BLaER1 treated with 17β-estradiol and CSF1 and Interleukin-3, amounts not matched to agents 10 nM and 100 nM (cell line): ENCODE measurements around the gene SLC39A6.
"Not testable (repeated sequence)": the region's sequence is repeated elsewhere in the genome, so short reads cannot be mapped to it uniquely, and the experiment has no call there.

Experiments
- H3K27ac ChIP-seq, 11 experiments: shearing (Covaris generic); formaldehyde crosslinking; 2 replicates each; pipeline ENCODE4 v1.8.1; 2022
- H3K27me3 ChIP-seq, 11 experiments: shearing (Covaris generic); formaldehyde crosslinking; 2 replicates each; pipeline ENCODE4 v1.8.1; 2022
- H3K36me3 ChIP-seq, 11 experiments: shearing (Covaris generic); formaldehyde crosslinking; 2 replicates each; pipeline ENCODE4 v1.8.1; 2022
- H3K4me1 ChIP-seq, 10 experiments: shearing (Covaris generic); formaldehyde crosslinking; 2 replicates each; pipeline ENCODE4 v1.8.1; 2022
- H3K4me2 ChIP-seq, 11 experiments: shearing (Covaris generic); formaldehyde crosslinking; 2 replicates each; pipeline ENCODE4 v1.8.1; 2022
- H3K4me3 ChIP-seq, 10 experiments: shearing (Covaris generic); formaldehyde crosslinking; 2 replicates each; pipeline ENCODE4 v1.8.1; 2022
- H3K9ac ChIP-seq, 11 experiments: shearing (Covaris generic); formaldehyde crosslinking; 2 replicates each; pipeline ENCODE4 v1.8.1; 2022
- H3K9me3 ChIP-seq, 11 experiments: shearing (Covaris generic); formaldehyde crosslinking; replicated peaks in 1 of 11; 2 replicates each; pipeline ENCODE4 v1.8.1; 2022
- H4K20me1 ChIP-seq, 11 experiments: shearing (Covaris generic); formaldehyde crosslinking; 2 replicates each; pipeline ENCODE4 v1.8.1; 2022
- Cebpa-rat ChIP-seq, 11 experiments: shearing (Covaris generic); IDR thresholded peaks; 2 replicates each; pipeline ENCODE4 v1.8.1; 2022

SLC39A6 gene

GRCh38 chr18:36096955-36097354 is 32.2 kb downstream of the SLC39A6 start:
- peaks cover 7 to 19% (median 16%) of the 10 kb centered on the region in 10 experiments; a peak in 17 of 20 replicates for H3K4me1 ChIP-seq
- H3K27me3 ChIP-seq = no peaks in the 10 kb centered on the region
- TF ChIP-seq Cebpa-rat (IDR thresholded peaks at IDR 0.05) = no peak
- H3K4me2 ChIP-seq = no peak overlapping the region
- H3K9me3 ChIP-seq = peaks cover 10 to 12% (median 10%) of the 10 kb centered on the region in 11 experiments
- no peaks in the 10 kb centered on the region for H4K20me1 ChIP-seq
- no peak overlapping the region for H3K9ac ChIP-seq
- H3K4me3 ChIP-seq = no peak overlapping the region
- no peak overlapping the region for H3K27ac ChIP-seq
- 0 out of 22 replicates have a peak, but pooled peaks cover 0 to 4% (median 0%) of the 10 kb centered on the region in 11 experiments for H3K36me3 ChIP-seq

- Histone ChIP-seq H3K9me3 (peaks cover under 1 to 2% (median under 1%) of the 10 kb centered on the region in 11 experiments; a peak in 16 of 22 replicates), H3K4me2 (no peak overlapping the region), H3K27me3 (no peaks in the 10 kb centered on the region), H3K27ac (no peak overlapping the region), H3K36me3 (no peaks in the 10 kb centered on the region), H3K9ac (no peak overlapping the region), H3K4me1 (peaks cover 7 to 20% (median 16%) of the 10 kb centered on the region in 10 experiments; a peak in 17 of 20 replicates), H3K4me3 (no peak overlapping the region), H4K20me1 (no peaks in the 10 kb centered on the region)
- TF ChIP-seq Cebpa-rat (IDR thresholded peaks at IDR 0.05) = no peak
Observed at GRCh38 chr18:36095936-36096519, 33.1 kb downstream of the SLC39A6 start.

- Histone ChIP-seq H3K27ac (no peak overlapping the region), H3K4me2 (no peak overlapping the region; a peak in 1 of 22 replicates), H3K36me3 (no peaks in the 10 kb centered on the region), H3K4me1 (peaks cover 7 to 20% (median 16%) of the 10 kb centered on the region in 10 experiments; a peak in 17 of 20 replicates), H3K4me3 (no peak overlapping the region), H3K9me3 (no peaks in the 10 kb centered on the region), H3K27me3 (no peaks in the 10 kb centered on the region), H4K20me1 (no peaks in the 10 kb centered on the region), H3K9ac (0 out of 22 replicates have a peak overlapping the region, but pooled peaks of 1 of the 11 experiments have one; percentile 31)
- TF ChIP-seq Cebpa-rat (IDR thresholded peaks at IDR 0.05) = no peak
Observed at GRCh38 chr18:36094431-36094830, 34.7 kb downstream of the SLC39A6 start.

GRCh38 chr18:36092116-36092515 is 37.0 kb downstream of the SLC39A6 start:
- H3K9ac ChIP-seq, H3K27ac ChIP-seq, H3K9me3 ChIP-seq, H4K20me1 ChIP-seq, H3K36me3 ChIP-seq, H3K4me3 ChIP-seq, H3K27me3 ChIP-seq: not testable (repeated sequence)
- Histone ChIP-seq H3K4me2 (peak overlapping the region in 9 of 11 experiments; percentile 39 to 68 (median 53); a peak in 10 of 22 replicates), H3K4me1 (peaks cover 7 to 20% (median 16%) of the 10 kb centered on the region in 10 experiments; a peak in 17 of 20 replicates)

GRCh38 chr18:36089001-36089400 is 40.1 kb downstream of the SLC39A6 start:
- Histone ChIP-seq H3K4me1 (peaks cover 7 to 20% (median 15%) of the 10 kb centered on the region in 10 experiments; a peak in 17 of 20 replicates), H3K4me3 (no peak overlapping the region), H3K4me2 (no peak overlapping the region), H3K9ac (no peak overlapping the region), H3K27ac (no peak overlapping the region), H3K36me3 (no peaks in the 10 kb centered on the region), H3K27me3 (no peaks in the 10 kb centered on the region), H3K9me3 (peaks cover 0 to 19% (median 9%) of the 10 kb centered on the region in 11 experiments; a peak in 14 of 22 replicates), H4K20me1 (no peaks in the 10 kb centered on the region)
- no peak for TF ChIP-seq Cebpa-rat (IDR thresholded peaks at IDR 0.05)

GRCh38 chr18:36088256-36088655 is 40.9 kb downstream of the SLC39A6 start:
- Histone ChIP-seq H3K9me3 (peaks cover 0 to 20% (median 9%) of the 10 kb centered on the region in 11 experiments; a peak in 14 of 22 replicates), H3K9ac (no peak overlapping the region), H3K4me3 (no peak overlapping the region), H4K20me1 (no peaks in the 10 kb centered on the region), H3K36me3 (no peaks in the 10 kb centered on the region), H3K4me2 (no peak overlapping the region), H3K27ac (no peak overlapping the region), H3K4me1 (peaks cover 6 to 22% (median 17%) of the 10 kb centered on the region in 10 experiments; a peak in 18 of 20 replicates), H3K27me3 (no peaks in the 10 kb centered on the region)
- TF ChIP-seq Cebpa-rat (IDR thresholded peaks at IDR 0.05) = no peak

- Histone ChIP-seq H3K36me3 (no peaks in the 10 kb centered on the region), H3K27me3 (no peaks in the 10 kb centered on the region), H4K20me1 (no peaks in the 10 kb centered on the region), H3K9ac (no peak overlapping the region), H3K27ac (no peak overlapping the region), H3K4me2 (no peak overlapping the region), H3K9me3 (peaks cover 7 to 29% (median 18%) of the 10 kb centered on the region in 11 experiments), H3K4me3 (no peak overlapping the region), H3K4me1 (peaks cover 0 to 12% (median 7%) of the 10 kb centered on the region in 10 experiments; a peak in 11 of 20 replicates)
- TF ChIP-seq Cebpa-rat (IDR thresholded peaks at IDR 0.05) = no peak
Observed at GRCh38 chr18:36086186-36086585, 43.0 kb downstream of the SLC39A6 start.

GRCh38 chr18:36085195-36085594 is 43.9 kb downstream of the SLC39A6 start:
- H4K20me1 ChIP-seq = no peaks in the 10 kb centered on the region
- no peaks in the 10 kb centered on the region for H3K36me3 ChIP-seq
- no peak overlapping the region for H3K4me3 ChIP-seq
- H3K4me1 ChIP-seq = peaks cover 0 to 12% (median 7%) of the 10 kb centered on the region in 10 experiments; a peak in 11 of 20 replicates
- TF ChIP-seq Cebpa-rat (IDR thresholded peaks at IDR 0.05) = no peak
- no peaks in the 10 kb centered on the region for H3K27me3 ChIP-seq
- H3K9ac ChIP-seq = no peak overlapping the region
- peaks cover 16 to 39% (median 28%) of the 10 kb centered on the region in 11 experiments for H3K9me3 ChIP-seq
- H3K27ac ChIP-seq = no peak overlapping the region
- H3K4me2 ChIP-seq = no peak overlapping the region

GRCh38 chr18:36083729-36084128 is 45.4 kb downstream of the SLC39A6 start:
- Histone ChIP-seq H3K4me1 (peaks cover 0 to 12% (median 7%) of the 10 kb centered on the region in 10 experiments; a peak in 11 of 20 replicates), H4K20me1 (no peaks in the 10 kb centered on the region), H3K9ac (no peak overlapping the region), H3K27ac (no peak overlapping the region), H3K4me3 (no peak overlapping the region), H3K4me2 (peak overlapping the region in 8 of 11 experiments; percentile 1 to 40 (median 10); a peak in 2 of 22 replicates), H3K36me3 (no peaks in the 10 kb centered on the region), H3K27me3 (no peaks in the 10 kb centered on the region), H3K9me3 (peaks cover 31 to 54% (median 43%) of the 10 kb centered on the region in 11 experiments)
- no peak for TF ChIP-seq Cebpa-rat (IDR thresholded peaks at IDR 0.05)

GRCh38 chr18:36081118-36081517 is 48.0 kb downstream of the SLC39A6 start:
- H3K9ac ChIP-seq, H3K27me3 ChIP-seq, H4K20me1 ChIP-seq, H3K4me3 ChIP-seq, H3K4me2 ChIP-seq, H3K36me3 ChIP-seq, H3K27ac ChIP-seq: not testable (repeated sequence)
- Histone ChIP-seq H3K4me1 (peaks cover 4 to 17% (median 13%) of the 10 kb centered on the region in 10 experiments), H3K9me3 (peaks cover 32 to 60% (median 48%) of the 10 kb centered on the region in 11 experiments)
